GM18873 (cell line): ENCODE measurements around the gene CENPN.
A peak's percentile ranks its signal among the peaks of the same experiment; 100 is the strongest.

Experiments used
- ATAC-seq: cut with Tn5 transposase; IDR thresholded peaks from one replicate; pipeline ENCODE4 v1.9.1; 2021; ENCODE audit warnings: mild to moderate bottlenecking, moderate library complexity, moderate number of reproducible peaks; ENCODE audit not compliant: unreplicated experiment, low FRiP score

Gene CENPN

DNA sequence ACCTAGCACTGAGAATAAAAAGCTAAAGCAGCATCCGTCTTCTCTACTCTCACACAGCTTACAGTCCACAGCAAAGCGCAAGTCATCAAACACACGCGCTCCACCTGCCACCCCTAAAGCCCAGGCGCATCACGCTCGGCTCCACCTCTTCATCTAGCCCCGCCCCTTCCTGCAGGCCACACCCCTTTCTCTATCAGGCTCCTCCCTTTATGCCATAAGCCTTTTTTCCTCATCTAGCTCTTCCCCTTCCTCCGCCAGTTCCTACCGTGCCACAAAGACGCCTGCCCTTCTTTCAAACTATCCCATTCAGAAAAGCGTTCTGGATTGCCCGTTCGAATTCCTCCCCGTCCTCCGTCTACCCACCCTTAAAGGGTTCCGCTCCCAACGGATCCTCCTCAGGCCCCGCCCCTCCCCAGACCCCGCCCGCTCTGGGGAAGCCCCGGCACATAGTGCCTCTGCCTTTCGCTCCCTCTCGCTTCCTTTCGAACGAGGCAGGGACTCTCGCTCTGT lies 69.6 kb downstream of the CENPN start:
- peak; percentile 66 for ATAC-seq

DNA sequence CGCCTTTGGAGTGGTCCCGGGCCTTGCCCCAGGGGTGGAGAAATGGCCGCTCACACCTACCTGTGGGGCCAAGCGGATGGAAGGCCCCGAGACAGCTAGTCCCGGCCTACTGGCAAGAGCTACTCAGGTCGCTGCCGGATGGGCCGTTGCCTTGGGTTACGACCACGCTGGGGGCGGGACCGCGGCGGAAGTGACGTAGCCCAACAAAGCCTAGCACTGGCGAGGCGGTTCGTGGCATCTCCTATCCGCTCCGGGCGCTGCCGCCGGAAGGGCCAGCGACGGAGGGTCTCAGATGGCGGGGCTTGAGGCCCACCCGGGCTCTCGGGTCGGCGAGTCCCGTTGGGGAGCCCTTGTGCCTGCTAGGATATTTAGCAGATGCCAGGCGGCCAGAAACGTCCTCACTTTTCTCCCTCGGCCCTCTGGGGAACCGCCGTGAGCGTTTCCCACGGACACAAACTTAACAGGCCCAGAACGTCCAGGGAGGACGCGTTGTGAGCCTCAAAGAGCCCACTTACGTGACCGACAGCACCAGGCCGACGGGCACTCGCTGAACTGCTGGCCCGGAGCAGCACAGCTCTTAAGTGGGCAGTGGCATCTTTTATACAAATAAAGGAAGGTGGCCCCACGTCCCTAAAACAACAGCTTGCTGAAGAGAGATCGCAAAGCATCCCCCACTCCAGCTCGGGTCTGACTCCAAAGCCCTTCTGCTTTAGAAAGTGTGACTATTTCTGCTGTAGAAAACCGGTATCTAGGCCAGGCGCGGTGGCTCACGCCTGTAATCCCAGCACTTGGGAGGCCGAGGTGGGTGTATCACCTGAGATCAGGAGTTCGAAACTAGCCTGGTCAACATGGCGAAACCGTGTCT lies 70.3 kb downstream of the CENPN start, which contains the start of gene C16orf46:
Gene C16orf46 (minus strand): TSS at position 163 of the 865 bp plus-strand sequence. CDS start 13,283 bp downstream, outside the sequence.
- peak; percentile 95 for ATAC-seq

DNA sequence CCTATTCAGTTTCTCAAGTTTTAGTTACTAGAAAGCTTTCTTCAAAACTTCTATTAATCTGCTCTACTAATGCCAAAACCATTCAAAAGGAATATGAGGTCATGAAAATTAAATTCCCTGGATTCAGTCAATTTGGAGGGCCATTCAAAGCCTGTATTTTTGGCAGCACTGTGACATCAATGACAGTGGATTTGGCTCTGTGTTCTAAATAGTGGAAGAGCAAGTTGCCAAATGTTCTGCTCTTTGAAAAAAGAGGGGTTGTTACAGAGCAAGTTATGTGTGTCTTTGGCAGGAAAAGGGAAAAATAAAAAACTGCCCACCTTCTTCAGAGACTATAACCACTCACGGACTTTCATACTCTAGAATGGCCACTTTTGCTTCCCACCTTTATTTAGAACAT lies 73.2 kb downstream of the CENPN start:
- no peak for ATAC-seq

DNA sequence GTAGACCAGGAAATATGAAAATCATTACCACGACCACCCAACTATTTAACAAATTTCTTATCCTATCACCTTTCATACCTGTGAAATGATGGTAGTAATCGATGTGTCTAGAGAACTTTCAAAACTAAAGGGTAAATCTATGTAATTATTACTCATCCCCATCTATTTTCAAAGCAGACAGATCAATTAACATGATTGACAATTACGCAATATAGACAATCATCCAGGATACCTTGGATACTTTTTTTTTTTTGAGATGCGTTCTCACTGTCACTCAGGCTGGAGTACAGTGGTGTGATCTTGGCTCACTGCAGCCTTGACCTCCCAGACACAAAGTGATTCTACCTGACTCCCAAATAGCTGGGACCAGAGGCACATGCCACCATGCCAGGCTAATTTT lies 74.0 kb downstream of the CENPN start:
- no peak for ATAC-seq
